HG03342 (cell line): Measurements from ENCODE around the gene KRT83.

Experiments used
- ATAC-seq: cut with Tn5 transposase; IDR thresholded peaks from one replicate; pipeline ENCODE4 v1.9.1; 2021; ENCODE audit warnings: mild to moderate bottlenecking, moderate library complexity; ENCODE audit not compliant: unreplicated experiment

KRT83 gene

GRCh38 chr12:52320784-52321400, at the start of gene KRT83:
KRT83 (minus strand) TSS chr12:52321398; CDS start chr12:52321335, 63 bp downstream.
- no peak for ATAC-seq

- no peak for ATAC-seq
Measured at GRCh38 chr12:52369809-52370208, 48.6 kb upstream of the KRT83 start.

GRCh38 chr12:52369211-52369610, 48.0 kb upstream of the KRT83 start:
- no peak for ATAC-seq

- ATAC-seq = no peak
Measured at GRCh38 chr12:52368508-52368907, 47.3 kb upstream of the KRT83 start.

GRCh38 chr12:52367876-52368275, 46.7 kb upstream of the KRT83 start:
- no peak for ATAC-seq

- no peak for ATAC-seq
Measured at GRCh38 chr12:52366738-52367485, 45.7 kb upstream of the KRT83 start, which contains the start of gene KRT85. KRT85 (minus strand) TSS chr12:52367481; CDS start chr12:52367405, 76 bp downstream.

- no peak for ATAC-seq
Measured at GRCh38 chr12:52364901-52365489, 43.8 kb upstream of the KRT83 start.

GRCh38 chr12:52364061-52364460, 42.9 kb upstream of the KRT83 start:
- no peak for ATAC-seq

GRCh38 chr12:52363111-52363679, 42.0 kb upstream of the KRT83 start:
- ATAC-seq = no peak

GRCh38 chr12:52362118-52362726, 41.0 kb upstream of the KRT83 start:
- no peak for ATAC-seq

- no peak for ATAC-seq
Measured at GRCh38 chr12:52361553-52361952, 40.4 kb upstream of the KRT83 start.

- no peak for ATAC-seq
Measured at GRCh38 chr12:52360663-52361271, 39.6 kb upstream of the KRT83 start.

- no peak for ATAC-seq
Measured at GRCh38 chr12:52360106-52360662, 39.0 kb upstream of the KRT83 start.

- ATAC-seq = no peak
Measured at GRCh38 chr12:52359621-52360061, 38.4 kb upstream of the KRT83 start.

- peak; percentile 97 for ATAC-seq
Measured at GRCh38 chr12:52358575-52359350, 37.6 kb upstream of the KRT83 start.

- ATAC-seq = no peak
Measured at GRCh38 chr12:52356762-52357580, 35.8 kb upstream of the KRT83 start.

GRCh38 chr12:52356031-52356761, 35.0 kb upstream of the KRT83 start:
- ATAC-seq = no peak

GRCh38 chr12:52355176-52355575, 34.0 kb upstream of the KRT83 start:
- no peak for ATAC-seq
